H9 (cell line): ENCODE measurements around the gene ZAP70. TPM values are rescaled to one million over a fixed set of nuclear protein-coding genes. Genes with fewer than 3 reads are reported as not detected.

Experiments used
- DNase-seq: peaks from one replicate; pipeline ENCODE4 v3.0.0-alpha.2; 2017
- H2AFZ ChIP-seq: one replicate; pipeline ENCODE4 v1.6.1; 2013; ENCODE audit warnings: mild to moderate bottlenecking, low read length, control low read depth, moderate library complexity
- H2AK5ac ChIP-seq: 2 replicates; pipeline ENCODE4 v1.6.1; 2013; ENCODE audit warnings: low read length, control low read depth, mixed read lengths; ENCODE audit not compliant: insufficient read length
- H2BK120ac ChIP-seq: one replicate; pipeline ENCODE4 v1.6.1; 2013; ENCODE audit warnings: low read depth, mild to moderate bottlenecking, low read length, control low read depth, inconsistent platforms; ENCODE audit not compliant: poor library complexity, severe bottlenecking
- H2BK12ac ChIP-seq: 2 replicates; pipeline ENCODE4 v1.6.1; 2013; ENCODE audit warnings: low read length, control low read depth, mixed read lengths, low read depth; ENCODE audit not compliant: insufficient read length
- H2BK15ac ChIP-seq: 2 replicates; pipeline ENCODE4 v1.6.1; 2013; ENCODE audit warnings: low read depth, low read length, control low read depth
- H2BK20ac ChIP-seq: one replicate; pipeline ENCODE4 v1.6.1; 2013; ENCODE audit warnings: low read depth, mild to moderate bottlenecking, low read length, control low read depth, inconsistent platforms; ENCODE audit not compliant: poor library complexity, severe bottlenecking
- H2BK5ac ChIP-seq: 2 replicates; pipeline ENCODE4 v1.6.1; 2013; ENCODE audit warnings: low read length, control low read depth, mixed read lengths; ENCODE audit not compliant: insufficient read length
- H3K14ac ChIP-seq: 2 replicates; pipeline ENCODE4 v1.6.1; 2013; ENCODE audit warnings: low read length, control low read depth; ENCODE audit not compliant: insufficient read depth
- H3K18ac ChIP-seq: 2 replicates; pipeline ENCODE4 v1.6.1; 2013; ENCODE audit warnings: low read depth, mild to moderate bottlenecking, mixed read lengths, low read length, control low read depth; ENCODE audit not compliant: insufficient read length
- H3K23ac ChIP-seq: 2 replicates; pipeline ENCODE4 v1.6.1; 2013; ENCODE audit warnings: low read length, control low read depth, mixed read lengths, low read depth; ENCODE audit not compliant: insufficient read length
- H3K23me2 ChIP-seq: 2 replicates; pipeline ENCODE4 v1.6.1; 2013; ENCODE audit warnings: low read depth, mild to moderate bottlenecking, mixed read lengths, low read length, control low read depth; ENCODE audit not compliant: insufficient read length, poor library complexity, severe bottlenecking
- H3K27ac ChIP-seq: 2 replicates; pipeline ENCODE4 v1.5.1; 2013; ENCODE audit warnings: low read length, control low read depth, mixed read lengths, low read depth; ENCODE audit not compliant: insufficient read length
- H3K27me3 ChIP-seq: 2 replicates; pipeline ENCODE4 v1.6.1; 2013; ENCODE audit warnings: low read length, control low read depth, inconsistent platforms; ENCODE audit not compliant: insufficient read depth
- H3K4ac ChIP-seq: 2 replicates; pipeline ENCODE4 v1.6.1; 2013; ENCODE audit warnings: low read depth, mild to moderate bottlenecking, control low read depth, inconsistent platforms, low read length, moderate library complexity
- H3K4me1 ChIP-seq: 2 replicates; pipeline ENCODE4 v1.6.1; 2013; ENCODE audit warnings: low read length, control low read depth, inconsistent platforms; ENCODE audit not compliant: insufficient read depth
- H3K4me2 ChIP-seq: 2 replicates; pipeline ENCODE4 v1.6.1; 2013; ENCODE audit warnings: low read length, control low read depth, mixed read lengths; ENCODE audit not compliant: insufficient read length, insufficient read depth
- H3K56ac ChIP-seq: 2 replicates; pipeline ENCODE4 v1.6.1; 2013; ENCODE audit warnings: low read depth, mild to moderate bottlenecking, mixed read lengths, low read length, control low read depth; ENCODE audit not compliant: insufficient read length
- H3K79me1 ChIP-seq: 2 replicates; pipeline ENCODE4 v1.6.1; 2013; ENCODE audit warnings: low read depth, mild to moderate bottlenecking, moderate library complexity, low read length, control low read depth, inconsistent platforms; ENCODE audit not compliant: insufficient read depth, poor library complexity, severe bottlenecking
- H3K79me2 ChIP-seq: 2 replicates; pipeline ENCODE4 v1.6.1; 2013; ENCODE audit warnings: low read length, control low read depth, inconsistent platforms; ENCODE audit not compliant: insufficient read depth
- H3K9ac ChIP-seq: 2 replicates; pipeline ENCODE4 v1.6.1; 2013; ENCODE audit warnings: low read length, control low read depth, mixed read lengths; ENCODE audit not compliant: insufficient read length; ENCODE audit errors: extremely low read depth
- H3K9me3 ChIP-seq: one replicate; pipeline ENCODE4 v1.6.1; 2013; ENCODE audit warnings: low read depth, low read length, inconsistent platforms; ENCODE audit not compliant: control insufficient read depth
- H3T11ph ChIP-seq: one replicate; pipeline ENCODE4 v1.6.1; 2013; ENCODE audit warnings: mild to moderate bottlenecking, low read length, control low read depth, inconsistent platforms
- H4K20me1 ChIP-seq: one replicate; pipeline ENCODE4 v1.6.1; 2013; ENCODE audit not compliant: control insufficient read depth, insufficient read length, insufficient read depth
- H4K5ac ChIP-seq: 2 replicates; pipeline ENCODE4 v1.6.1; 2013; ENCODE audit warnings: low read depth, mild to moderate bottlenecking, mixed read lengths, low read length, control low read depth; ENCODE audit not compliant: insufficient read length
- H4K8ac ChIP-seq: replicated peaks from 2 replicates; pipeline ENCODE4 v1.6.1; 2013; ENCODE audit warnings: low read length, control low read depth, mixed read lengths, low read depth; ENCODE audit not compliant: insufficient read length
- H4K91ac ChIP-seq: 2 replicates; pipeline ENCODE4 v1.6.1; 2013; ENCODE audit warnings: low read depth, mild to moderate bottlenecking, moderate library complexity, mixed read lengths, low read length, control low read depth; ENCODE audit not compliant: insufficient read length
- H3K27ac Mint-ChIP-seq, 3 experiments: 2 replicates in 2 of 3; 3 replicates in 1 of 3; pipeline ENCODE4 v1.8.0; 2020 to 2021; ENCODE audit warnings: mixed read lengths in 3 of 3, mild to moderate bottlenecking in 1 of 3, moderate library complexity in 1 of 3
- H3K27me3 Mint-ChIP-seq: 2 replicates; pipeline ENCODE4 v1.8.0; 2021; ENCODE audit warnings: low read depth, mild to moderate bottlenecking, moderate library complexity, mixed read lengths
- H3K36me3 Mint-ChIP-seq, 3 experiments: 2 replicates in 2 of 3; 3 replicates in 1 of 3; pipeline ENCODE4 v1.8.0; 2020 to 2021; ENCODE audit warnings: low read depth in 3 of 3, mixed read lengths in 3 of 3; ENCODE audit not compliant: insufficient read depth in 1 of 3
- H3K4me1 Mint-ChIP-seq, 2 experiments: 2 replicates each; pipeline ENCODE4 v1.8.0; 2020; ENCODE audit warnings: mixed read lengths in 2 of 2
- H3K4me3 Mint-ChIP-seq, 2 experiments: 2 replicates in 1 of 2; 3 replicates in 1 of 2; pipeline ENCODE4 v1.8.0; 2020 to 2021; ENCODE audit warnings: mild to moderate bottlenecking in 2 of 2, mixed read lengths in 2 of 2, moderate library complexity in 1 of 2
- H3K9me3 Mint-ChIP-seq, 2 experiments: 2 replicates in 1 of 2; 3 replicates in 1 of 2; pipeline ENCODE4 v1.8.0; 2020; ENCODE audit warnings: mild to moderate bottlenecking in 2 of 2, mixed read lengths in 2 of 2, moderate library complexity in 1 of 2
- CTCF ChIP-seq: fragments of 200-600 bp; sonication (generic); conservative IDR thresholded peaks from 3 replicates; pipeline ENCODE4 v1.8.0; 2021; ENCODE audit warnings: antibody characterized with exemption, mild to moderate bottlenecking
- WGBS: extraction: QIAGEN DNeasy Blood & Tissue Kit; methylation state at CpG from one replicate; pipeline ENCODE4 v1.1.7; 2013; ENCODE audit warnings: missing lambda C conversion rate, low lambda C conversion rate, mixed read lengths; ENCODE audit not compliant: insufficient read length; ENCODE audit errors: extremely low coverage; 5-methylcytosine and 5-hydroxymethylcytosine counted together
- total RNA-seq: library from RNA; stranded (reverse); gene quantifications from 2 replicates; pipeline ENCODE4 v1.2.1, GENCODE V29; 2021

The ZAP70 gene
- total RNA-seq, 1 experiment from 2014 or later, result 0.24 TPM

- Histone ChIP-seq H3K9ac (no peak overlapping the region), H2BK15ac (no peak overlapping the region), H3K4me2 (no peak overlapping the region)
Observed at GRCh38 chr2:97747716-97748115, 34.3 kb downstream of the ZAP70 start.

More at GRCh38 chr2:97747716-97748115, 34.3 kb downstream of the ZAP70 start:
- Histone ChIP-seq H3K23ac (no peak overlapping the region), H2BK12ac (no peak overlapping the region), H3K79me1 (no peaks in the 10 kb centered on the region), H3K4ac (no peak overlapping the region), H2BK5ac (no peak overlapping the region), H2AFZ (no peak overlapping the region), H3K18ac (no peak overlapping the region), H3K56ac (no peak overlapping the region), H4K20me1 (no peaks in the 10 kb centered on the region), H3K14ac (no peak overlapping the region), H4K91ac (no peak overlapping the region), H4K8ac (no peak overlapping the region), H2BK120ac (no peak overlapping the region), H3K27ac (no peak overlapping the region), H4K5ac (no peak overlapping the region), H3K27me3 (no peaks in the 10 kb centered on the region), H2AK5ac (no peak overlapping the region), H3T11ph (no peak overlapping the region), H3K9me3 (no peaks in the 10 kb centered on the region), H3K79me2 (no peaks in the 10 kb centered on the region), H3K23me2 (no peaks in the 10 kb centered on the region), H2BK20ac (no peak overlapping the region), H3K4me1 (0 out of 2 replicates have a peak, but pooled peaks cover 2% of the 10 kb centered on the region)
- no peak overlapping the region for H3K4me3 Mint-ChIP-seq
- peaks cover 29 to 32% of the 10 kb centered on the region in 2 experiments for H3K4me1 Mint-ChIP-seq
- no peak for DNase-seq
- H3K9me3 Mint-ChIP-seq, result no peaks in the 10 kb centered on the region
- H3K36me3 Mint-ChIP-seq, result peaks cover 0 to 10% (median 8%) of the 10 kb centered on the region in 3 experiments; a peak in 3 of 7 replicates
- no peaks in the 10 kb centered on the region for H3K27me3 Mint-ChIP-seq
- WGBS, result no CpG with 5 or more reads among the region's 4 CpGs
- TF ChIP-seq CTCF, result no peak
- H3K27ac Mint-ChIP-seq, result no peak overlapping the region
